Esophagus squamous epithelium (tissue), 4 donors: Measurements from ENCODE around the gene SAA2.

ENCODE experiments used
- POLR2A ChIP-seq, 4 donors: fragments of 450-650 bp; IDR thresholded peaks; one replicate each; pipeline ENCODE4 v1.6.1; 2017; ENCODE audit warnings: antibody characterized with exemption in 4 of 4, mild to moderate bottlenecking in 4 of 4, moderate library complexity in 3 of 4
- TF ChIP-seq, protein P1 (sequence below), 6 experiments: fragments of 450-650 bp in 4 of 6; fragments of 200-600 bp in 2 of 6; sonication (generic) in 2 of 6; IDR thresholded peaks; one replicate each; pipeline ENCODE4 v1.5.1; 2016 to 2019; ENCODE audit warnings: antibody characterized with exemption in 6 of 6, mild to moderate bottlenecking in 4 of 6, moderate library complexity in 4 of 6

GRCh38 chr11:18253233-18253632, 4.8 kb upstream of the SAA2 start:
- TF ChIP-seq, protein P1, sequence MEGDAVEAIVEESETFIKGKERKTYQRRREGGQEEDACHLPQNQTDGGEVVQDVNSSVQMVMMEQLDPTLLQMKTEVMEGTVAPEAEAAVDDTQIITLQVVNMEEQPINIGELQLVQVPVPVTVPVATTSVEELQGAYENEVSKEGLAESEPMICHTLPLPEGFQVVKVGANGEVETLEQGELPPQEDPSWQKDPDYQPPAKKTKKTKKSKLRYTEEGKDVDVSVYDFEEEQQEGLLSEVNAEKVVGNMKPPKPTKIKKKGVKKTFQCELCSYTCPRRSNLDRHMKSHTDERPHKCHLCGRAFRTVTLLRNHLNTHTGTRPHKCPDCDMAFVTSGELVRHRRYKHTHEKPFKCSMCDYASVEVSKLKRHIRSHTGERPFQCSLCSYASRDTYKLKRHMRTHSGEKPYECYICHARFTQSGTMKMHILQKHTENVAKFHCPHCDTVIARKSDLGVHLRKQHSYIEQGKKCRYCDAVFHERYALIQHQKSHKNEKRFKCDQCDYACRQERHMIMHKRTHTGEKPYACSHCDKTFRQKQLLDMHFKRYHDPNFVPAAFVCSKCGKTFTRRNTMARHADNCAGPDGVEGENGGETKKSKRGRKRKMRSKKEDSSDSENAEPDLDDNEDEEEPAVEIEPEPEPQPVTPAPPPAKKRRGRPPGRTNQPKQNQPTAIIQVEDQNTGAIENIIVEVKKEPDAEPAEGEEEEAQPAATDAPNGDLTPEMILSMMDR (IDR thresholded peaks at IDR 0.05), result peak in 2 of 6 experiments; percentile 7 to 57
- TF ChIP-seq POLR2A (IDR thresholded peaks at IDR 0.05), result no peak
